Measurements from ENCODE around the gene ANGPTL4.
A peak's percentile ranks its signal among the peaks of the same experiment; 100 is the strongest.

The ANGPTL4 gene

GRCh38 chr19:8323781-8324185 lies 40.2 kb upstream of the ANGPTL4 start:
- Histone ChIP-seq H2AFZ (ENCODE audit: low read length) (no peak overlapping the region), H3K9me3 (ENCODE audit: insufficient read depth, low read depth, low read length) (no peaks in the 10 kb centered on the region), H3K79me2 (ENCODE audit: insufficient read depth, low read length) (peaks cover 47% of the 10 kb centered on the region), H4K20me1 (ENCODE audit: insufficient read depth, low read length, poor library complexity, severe bottlenecking) (peaks cover 27% of the 10 kb centered on the region), H3K9me2 (replicated peaks; ENCODE audit: low read depth, low read length) (no peaks in the 10 kb centered on the region), H3F3A (ENCODE audit: low read depth) (no peaks in the 10 kb centered on the region), H3K4me3 (ENCODE audit: low read length, poor library complexity, severe bottlenecking) (peak overlapping the region; percentile 94), H3K4me1 (ENCODE audit: insufficient read depth, low read length, poor library complexity, severe bottlenecking) (peaks cover 32% of the 10 kb centered on the region), H3K9ac (ENCODE audit: low read depth, low read length, poor library complexity, severe bottlenecking) (peak overlapping the region; percentile 99), H3K27me3 (ENCODE audit: insufficient read depth, low read length, poor library complexity, severe bottlenecking) (no peaks in the 10 kb centered on the region), H3K4me2 (ENCODE audit: low read depth, low read length, poor library complexity, severe bottlenecking) (peak overlapping the region; percentile 97), H3K36me3 (ENCODE audit: insufficient read depth, low read length) (no peaks in the 10 kb centered on the region)
- TF ChIP-seq CTCF (conservative IDR thresholded peaks at IDR 0.05; ENCODE audit: low read length) = no peak
- TF ChIP-seq EZH2phosphoT487 (IDR thresholded peaks at IDR 0.05; ENCODE audit: borderline replicate concordance) = no peak

GRCh38 chr19:8324186-8325050 lies 39.5 kb upstream of the ANGPTL4 start:
- Histone ChIP-seq H3K4me1 (ENCODE audit: insufficient read depth, low read length, poor library complexity, severe bottlenecking) (peaks cover 29% of the 10 kb centered on the region), H3K36me3 (ENCODE audit: insufficient read depth, low read length) (no peaks in the 10 kb centered on the region), H3K9me3 (ENCODE audit: insufficient read depth, low read depth, low read length) (no peaks in the 10 kb centered on the region), H3K27me3 (ENCODE audit: insufficient read depth, low read length, poor library complexity, severe bottlenecking) (no peaks in the 10 kb centered on the region), H2AFZ (ENCODE audit: low read length) (no peak overlapping the region), H3F3A (ENCODE audit: low read depth) (no peaks in the 10 kb centered on the region), H4K20me1 (ENCODE audit: insufficient read depth, low read length, poor library complexity, severe bottlenecking) (peaks cover 27% of the 10 kb centered on the region), H3K9me2 (replicated peaks; ENCODE audit: low read depth, low read length) (no peaks in the 10 kb centered on the region), H3K4me3 (ENCODE audit: low read length, poor library complexity, severe bottlenecking) (no peak overlapping the region), H3K4me2 (ENCODE audit: low read depth, low read length, poor library complexity, severe bottlenecking) (peak overlapping the region; percentile 97), H3K79me2 (ENCODE audit: insufficient read depth, low read length) (peaks cover 47% of the 10 kb centered on the region), H3K9ac (ENCODE audit: low read depth, low read length, poor library complexity, severe bottlenecking) (peak overlapping the region; percentile 99)
- no peak for TF ChIP-seq EZH2phosphoT487 (IDR thresholded peaks at IDR 0.05; ENCODE audit: borderline replicate concordance)
- TF ChIP-seq CTCF (conservative IDR thresholded peaks at IDR 0.05; ENCODE audit: low read length) = peak; percentile 49

- Histone ChIP-seq H3K9me3 (ENCODE audit: insufficient read depth, low read depth, low read length) (no peaks in the 10 kb centered on the region), H3K79me2 (ENCODE audit: insufficient read depth, low read length) (peaks cover 37% of the 10 kb centered on the region), H2AFZ (ENCODE audit: low read length) (no peak overlapping the region), H3K36me3 (ENCODE audit: insufficient read depth, low read length) (no peaks in the 10 kb centered on the region), H3K27me3 (ENCODE audit: insufficient read depth, low read length, poor library complexity, severe bottlenecking) (no peaks in the 10 kb centered on the region), H3K4me2 (ENCODE audit: low read depth, low read length, poor library complexity, severe bottlenecking) (no peak overlapping the region), H3K9me2 (replicated peaks; ENCODE audit: low read depth, low read length) (no peaks in the 10 kb centered on the region), H3F3A (ENCODE audit: low read depth) (no peaks in the 10 kb centered on the region), H3K4me3 (ENCODE audit: low read length, poor library complexity, severe bottlenecking) (no peak overlapping the region), H3K4me1 (ENCODE audit: insufficient read depth, low read length, poor library complexity, severe bottlenecking) (peaks cover 22% of the 10 kb centered on the region), H3K9ac (ENCODE audit: low read depth, low read length, poor library complexity, severe bottlenecking) (no peak overlapping the region), H4K20me1 (ENCODE audit: insufficient read depth, low read length, poor library complexity, severe bottlenecking) (peaks cover 27% of the 10 kb centered on the region)
- TF ChIP-seq EZH2phosphoT487 (IDR thresholded peaks at IDR 0.05; ENCODE audit: borderline replicate concordance) = no peak
- TF ChIP-seq CTCF (conservative IDR thresholded peaks at IDR 0.05; ENCODE audit: low read length) = no peak
Observed at GRCh38 chr19:8325454-8325853, 38.5 kb upstream of the ANGPTL4 start.
